ENCODE measurements around the gene NCL. TPM values are rescaled to one million over a fixed set of nuclear protein-coding genes. Genes with fewer than 3 reads are reported as not detected.

NCL gene
- total and polyA plus RNA-seq, 2 of the 13 experiments (the other 11 are each of a cell fraction or from before 2014, with no cell fraction given), result 105 to 779 TPM

- no peak for TF ChIP-seq TCF7 (IDR thresholded peaks at IDR 0.05; ENCODE audit: low read depth)
- peak; percentile 43; the same call in 1 of the 2 replicates for TF ChIP-seq ZBTB38 (CRISPR knock-in tag; IDR thresholded peaks at IDR 0.05)
- TF ChIP-seq CEBPG (CRISPR knock-in tag; IDR thresholded peaks at IDR 0.05), result no peak
- peak; percentile 87; the same call in 1 of the 2 replicates for TF ChIP-seq ZNF709 (CRISPR knock-in tag; IDR thresholded peaks at IDR 0.05)
- no peak for TF ChIP-seq SCMH1 (CRISPR knock-in tag; IDR thresholded peaks at IDR 0.05; ENCODE audit: borderline replicate concordance)
- no peak for TF ChIP-seq SYNCRIP (IDR thresholded peaks at IDR 0.05; ENCODE audit: insufficient read depth, low read depth, low read length)
- peak; percentile 54; the same call in 1 of the 2 replicates for TF ChIP-seq ZNF598 (CRISPR knock-in tag; IDR thresholded peaks at IDR 0.05; ENCODE audit: borderline replicate concordance)
- no peak for TF ChIP-seq ZNF275 (CRISPR knock-in tag; IDR thresholded peaks at IDR 0.05; ENCODE audit: borderline replicate concordance)
- no peak for TF ChIP-seq ZNF614 (CRISPR knock-in tag; IDR thresholded peaks at IDR 0.05; ENCODE audit: borderline replicate concordance)
- peak; percentile 57; the same call in 1 of the 2 replicates for TF ChIP-seq SALL1 (CRISPR knock-in tag; IDR thresholded peaks at IDR 0.05)
- TF ChIP-seq ZNF432 (CRISPR knock-in tag; IDR thresholded peaks at IDR 0.05; ENCODE audit: borderline replicate concordance), result no peak
- TF ChIP-seq CREBL2 (CRISPR knock-in tag; IDR thresholded peaks at IDR 0.05; ENCODE audit: borderline replicate concordance), result no peak
- no peak for TF ChIP-seq ZBTB46 (CRISPR knock-in tag; IDR thresholded peaks at IDR 0.05; ENCODE audit: borderline replicate concordance)
- no peak for TF ChIP-seq ARID2 (CRISPR knock-in tag; IDR thresholded peaks at IDR 0.05; ENCODE audit: borderline replicate concordance)
- no peak for TF ChIP-seq PRDM10 (CRISPR knock-in tag; IDR thresholded peaks at IDR 0.05; ENCODE audit: low read depth)
- TF ChIP-seq LRRFIP1 (CRISPR knock-in tag; conservative IDR thresholded peaks at IDR 0.05), result no peak
- no peak for TF ChIP-seq ZNF383 (CRISPR knock-in tag; IDR thresholded peaks at IDR 0.05; ENCODE audit: borderline replicate concordance)
- TF ChIP-seq NAIF1 (CRISPR knock-in tag; IDR thresholded peaks at IDR 0.05; ENCODE audit: borderline replicate concordance), result no peak
- TF ChIP-seq RBAK (CRISPR knock-in tag; IDR thresholded peaks at IDR 0.05), result peak; percentile 37; the same call in 1 of the 2 replicates
Observed at GRCh38 chr2:231418820-231419640, 45.3 kb downstream of the NCL start (continued).

Data from HepG2 (cell line).